HG02763 (cell line): ENCODE results near the gene ACIN1.
"Not testable (repeated sequence)": the region's sequence is repeated elsewhere in the genome, so short reads cannot be mapped to it uniquely, and the experiment has no call there.

Source experiments
- ATAC-seq: cut with Tn5 transposase; IDR thresholded peaks from one replicate; pipeline ENCODE4 v1.9.1; 2021; ENCODE audit warnings: mild to moderate bottlenecking, moderate library complexity; ENCODE audit not compliant: unreplicated experiment

ACIN1 gene

DNA sequence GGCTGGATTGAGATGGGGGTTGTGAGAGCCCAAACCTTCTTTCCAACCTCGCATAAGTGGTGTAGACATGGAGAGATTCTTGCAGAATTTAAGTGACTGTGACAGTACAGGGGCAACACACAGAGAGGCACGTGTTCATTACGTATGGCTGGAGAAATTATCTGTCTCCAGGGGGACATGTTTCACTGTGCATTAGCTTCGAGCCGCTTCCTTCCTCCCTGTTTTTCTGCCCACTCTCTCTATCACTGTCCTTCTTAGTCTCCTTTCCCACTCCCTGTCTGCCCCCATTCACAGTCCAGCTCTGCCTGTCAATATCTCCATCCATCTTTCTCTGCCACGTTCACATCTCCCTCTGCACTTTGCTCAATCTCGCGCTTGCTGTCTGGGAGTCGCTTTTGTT is 73.5 kb downstream of the ACIN1 start:
- no peak for ATAC-seq

- no peak for ATAC-seq
These were observed 74.5 kb downstream of the ACIN1 start for GRCh38 chr14:23020143-23021128.

GRCh38 chr14:23018107-23018506 is 76.8 kb downstream of the ACIN1 start:
- no peak for ATAC-seq

DNA sequence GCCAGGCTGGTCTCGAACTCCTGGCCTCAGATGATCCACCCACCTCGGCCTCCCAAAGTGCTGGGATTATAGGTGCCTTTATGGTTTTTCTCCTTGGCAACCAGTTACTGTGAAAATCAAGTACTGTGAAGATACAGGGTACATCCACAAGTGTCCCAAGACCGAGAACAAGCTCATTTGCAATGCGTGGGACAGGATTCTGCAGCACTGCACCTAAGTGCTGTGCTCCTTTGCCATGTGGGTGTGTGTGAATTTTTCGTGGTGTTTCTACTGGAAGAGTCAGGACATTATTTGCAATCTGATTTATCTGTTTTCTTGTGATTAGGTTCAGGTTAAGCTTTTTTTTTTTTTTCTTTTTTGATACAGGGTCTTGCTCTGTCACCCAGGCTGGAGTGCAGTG is 77.8 kb downstream of the ACIN1 start:
- no peak for ATAC-seq

DNA sequence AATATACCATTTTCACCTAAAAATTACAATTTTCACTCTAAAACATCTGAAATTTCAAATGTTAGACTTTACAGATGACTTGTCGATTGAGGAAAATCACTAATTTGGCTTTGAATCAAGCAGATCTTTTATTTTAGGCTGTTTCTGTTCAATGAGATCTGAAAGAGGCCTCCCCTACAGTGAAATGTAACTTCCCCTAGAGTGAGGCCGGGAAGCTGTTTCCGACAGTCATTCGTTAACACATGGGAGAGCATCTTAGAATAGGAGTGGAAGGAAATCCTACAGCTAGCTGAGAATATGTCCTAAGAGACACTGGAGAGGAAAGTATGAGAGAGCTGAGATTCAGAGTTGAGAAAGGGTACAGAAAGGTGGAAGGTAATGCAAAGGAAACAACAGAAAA is 79.3 kb downstream of the ACIN1 start:
- ATAC-seq = no peak

- not testable (repeated sequence) for ATAC-seq
These were observed 81.2 kb downstream of the ACIN1 start for GRCh38 chr14:23013749-23014054.

- ATAC-seq = no peak
These were observed 81.7 kb downstream of the ACIN1 start for GRCh38 chr14:23013054-23013748.

DNA sequence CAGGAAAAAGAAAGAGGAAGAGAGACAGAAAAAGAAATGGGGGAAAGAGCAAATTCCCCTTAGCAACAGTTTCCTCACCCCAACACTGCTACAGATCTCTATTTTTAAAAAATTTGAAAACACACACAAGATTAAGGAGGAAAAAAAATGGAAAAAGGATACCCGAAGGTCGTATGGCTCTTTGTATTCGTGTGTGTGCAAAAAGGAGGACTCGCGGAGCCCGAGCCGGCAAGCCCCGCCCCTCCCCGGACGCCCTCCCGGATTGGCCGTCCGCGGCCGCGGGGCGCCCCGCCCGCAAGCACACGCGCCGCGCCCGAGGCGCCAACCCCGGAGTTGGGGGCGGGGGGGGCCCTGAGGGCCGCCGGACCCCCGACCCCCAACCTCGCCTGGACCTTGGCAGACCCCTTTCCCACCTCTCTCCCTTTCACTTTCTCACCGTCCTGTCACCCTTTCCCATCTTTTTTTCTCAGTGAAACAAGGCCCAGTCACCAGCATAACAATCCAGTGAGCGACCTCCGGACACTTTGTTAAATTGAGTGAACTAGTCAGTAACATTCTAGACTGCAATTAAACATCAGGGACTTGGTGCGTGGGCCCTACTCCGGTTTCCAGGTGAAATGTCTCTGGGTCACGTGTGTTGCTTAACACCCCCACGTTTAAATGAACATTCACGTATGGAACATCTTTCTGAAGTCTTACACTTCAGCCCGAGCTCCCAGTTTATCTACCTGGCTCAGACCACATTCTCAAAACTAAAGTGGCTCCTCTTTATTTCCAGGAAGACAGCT is 84.8 kb downstream of the ACIN1 start, which contains the start of gene C14orf93:
C14orf93 (minus strand) TSS at position 205 of the 788 bp plus-strand sequence. CDS start 11,120 bp downstream, outside the sequence.
- peak; percentile 42 for ATAC-seq

DNA sequence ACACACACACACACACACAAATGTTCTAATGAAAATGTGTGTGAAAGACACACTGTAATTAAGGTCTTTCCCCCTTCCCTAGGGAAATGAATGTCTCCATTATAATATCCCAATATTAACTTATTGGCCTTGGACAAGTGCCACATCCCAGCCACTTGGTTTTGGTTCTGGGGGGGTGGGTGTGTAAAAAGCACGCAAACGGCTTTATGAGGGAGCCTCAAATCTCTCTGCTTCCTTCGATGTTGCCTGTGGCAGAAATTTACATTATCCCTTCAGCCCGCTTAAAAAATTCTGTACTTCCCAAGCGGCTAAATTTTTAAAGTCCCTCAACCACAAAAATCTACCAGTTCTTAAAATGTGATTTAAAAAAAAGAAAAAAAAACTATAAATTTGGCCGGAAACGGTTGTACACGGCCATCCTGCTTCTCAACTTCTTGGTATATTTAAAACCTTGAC is 85.4 kb downstream of the ACIN1 start:
- ATAC-seq = no peak

GRCh38 chr14:23008831-23009230 is 86.1 kb downstream of the ACIN1 start:
- no peak for ATAC-seq
